ENCODE data around the gene RBM43.
A peak's percentile ranks its signal among the peaks of the same experiment; 100 is the strongest.
"Not testable (repeated sequence)": the region's sequence is repeated elsewhere in the genome, so short reads cannot be mapped to it uniquely, and the experiment has no call there.

The RBM43 gene

DNA sequence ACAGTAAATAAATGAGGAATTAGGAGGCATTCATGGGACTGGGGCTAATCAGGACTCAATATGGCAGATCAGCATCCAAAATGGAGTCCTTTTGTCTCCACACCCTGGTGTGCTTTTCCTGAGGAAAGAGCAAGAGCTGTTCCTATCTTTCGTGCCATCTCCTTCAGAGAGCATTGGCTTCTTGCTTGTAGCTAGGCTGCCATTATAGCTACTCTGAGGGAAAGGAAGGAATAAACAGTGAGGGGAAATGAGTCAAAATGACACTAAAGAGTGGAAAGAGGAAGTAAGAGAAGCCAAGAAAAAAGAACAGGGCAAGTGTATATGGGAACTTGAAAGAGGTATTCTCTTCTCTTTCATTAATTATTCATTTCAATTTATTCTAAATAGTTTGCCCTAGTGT, 36.2 kb upstream of the RBM43 start:
- TF ChIP-seq, protein P1, sequence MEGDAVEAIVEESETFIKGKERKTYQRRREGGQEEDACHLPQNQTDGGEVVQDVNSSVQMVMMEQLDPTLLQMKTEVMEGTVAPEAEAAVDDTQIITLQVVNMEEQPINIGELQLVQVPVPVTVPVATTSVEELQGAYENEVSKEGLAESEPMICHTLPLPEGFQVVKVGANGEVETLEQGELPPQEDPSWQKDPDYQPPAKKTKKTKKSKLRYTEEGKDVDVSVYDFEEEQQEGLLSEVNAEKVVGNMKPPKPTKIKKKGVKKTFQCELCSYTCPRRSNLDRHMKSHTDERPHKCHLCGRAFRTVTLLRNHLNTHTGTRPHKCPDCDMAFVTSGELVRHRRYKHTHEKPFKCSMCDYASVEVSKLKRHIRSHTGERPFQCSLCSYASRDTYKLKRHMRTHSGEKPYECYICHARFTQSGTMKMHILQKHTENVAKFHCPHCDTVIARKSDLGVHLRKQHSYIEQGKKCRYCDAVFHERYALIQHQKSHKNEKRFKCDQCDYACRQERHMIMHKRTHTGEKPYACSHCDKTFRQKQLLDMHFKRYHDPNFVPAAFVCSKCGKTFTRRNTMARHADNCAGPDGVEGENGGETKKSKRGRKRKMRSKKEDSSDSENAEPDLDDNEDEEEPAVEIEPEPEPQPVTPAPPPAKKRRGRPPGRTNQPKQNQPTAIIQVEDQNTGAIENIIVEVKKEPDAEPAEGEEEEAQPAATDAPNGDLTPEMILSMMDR (IDR thresholded peaks at IDR 0.05; ENCODE audit: extremely low read depth, missing control alignments) = no peak
- peak; percentile 72 for DNase-seq (ENCODE audit: low spot score)

DNA sequence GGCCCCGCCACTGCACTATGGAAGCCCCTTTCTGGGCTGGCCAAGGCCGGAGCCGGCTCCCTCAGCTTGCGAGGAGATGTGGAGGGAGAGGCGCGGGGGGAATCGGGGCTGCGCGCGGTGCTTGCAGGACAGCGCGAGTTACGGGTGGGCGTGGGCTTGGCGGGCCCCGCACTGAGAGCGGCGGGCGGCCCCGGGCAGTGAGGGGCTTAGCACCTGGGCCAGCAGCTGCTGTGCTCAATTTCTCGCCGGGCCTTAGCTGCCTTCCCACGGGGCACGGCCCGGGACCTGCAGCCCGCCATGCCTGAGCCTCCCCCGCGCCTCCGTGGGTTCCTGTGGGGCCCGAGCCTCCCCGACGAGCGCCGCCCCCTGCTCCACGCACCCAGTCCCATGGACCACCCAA, 34.3 kb upstream of the RBM43 start:
- DNase-seq (ENCODE audit: low spot score) = not testable (repeated sequence)

DNA sequence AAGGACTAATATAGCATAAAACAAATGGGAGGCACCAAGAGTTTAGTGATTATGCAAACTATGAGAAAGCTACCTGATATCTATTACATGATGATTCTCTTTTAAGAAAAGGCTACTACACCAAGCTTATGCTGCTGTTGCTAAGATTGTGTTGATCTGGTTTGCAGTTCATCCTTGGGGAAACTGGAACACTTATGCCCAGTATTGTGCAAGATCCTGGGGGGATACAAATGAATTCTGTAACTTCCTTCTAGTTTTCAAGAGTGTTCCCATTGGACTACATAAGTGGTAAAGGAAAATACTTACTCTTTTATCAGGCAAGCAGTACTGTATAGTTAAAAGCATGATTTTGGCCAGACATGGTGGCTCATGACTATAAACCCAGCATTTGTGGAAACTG, 30.9 kb upstream of the RBM43 start:
- TF ChIP-seq, protein P1 (IDR thresholded peaks at IDR 0.05; ENCODE audit: extremely low read depth, missing control alignments) = no peak
- no peak for DNase-seq (ENCODE audit: low spot score)

DNA sequence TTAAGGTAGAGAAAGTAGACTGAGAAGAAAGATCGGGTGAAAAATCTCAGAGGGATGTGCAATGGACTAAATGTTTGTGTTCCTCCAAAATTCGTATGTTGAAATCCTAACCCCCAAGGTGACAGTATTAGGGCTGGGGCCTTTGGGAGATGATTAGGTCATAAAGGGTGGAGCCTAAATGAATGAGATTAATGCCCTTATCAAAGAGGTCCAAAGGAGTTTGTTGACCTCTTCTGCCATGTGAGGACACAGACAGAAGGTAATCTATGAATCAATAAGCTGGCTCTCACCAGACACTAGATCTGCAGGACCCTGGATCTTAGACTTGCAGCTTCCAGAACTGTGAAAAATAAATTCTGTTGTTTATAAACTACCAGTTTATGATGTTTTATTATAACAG, 30.5 kb upstream of the RBM43 start:
- no peak for DNase-seq (ENCODE audit: low spot score)
- TF ChIP-seq, protein P1 (IDR thresholded peaks at IDR 0.05; ENCODE audit: extremely low read depth, missing control alignments) = no peak

DNA sequence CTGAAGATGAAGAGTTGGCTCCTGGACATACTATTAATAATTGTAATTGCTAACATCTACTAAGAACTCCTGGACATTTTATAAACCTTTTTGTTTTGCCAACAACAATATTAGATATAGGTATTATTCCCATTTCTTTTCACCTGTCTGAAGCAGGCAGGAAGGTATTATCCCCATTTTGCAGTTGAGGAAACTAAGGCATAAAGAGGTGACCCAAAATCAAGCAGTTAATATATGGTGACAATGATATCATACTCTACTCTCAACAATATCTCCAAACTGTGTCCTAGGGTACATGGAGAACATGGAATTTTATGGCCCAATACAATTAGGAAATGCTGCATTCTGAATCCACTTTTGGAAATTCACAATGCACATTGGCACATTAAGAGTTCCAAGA, 29.6 kb upstream of the RBM43 start:
- TF ChIP-seq, protein P1 (IDR thresholded peaks at IDR 0.05; ENCODE audit: extremely low read depth, missing control alignments) = no peak
- no peak for DNase-seq (ENCODE audit: low spot score)

DNA sequence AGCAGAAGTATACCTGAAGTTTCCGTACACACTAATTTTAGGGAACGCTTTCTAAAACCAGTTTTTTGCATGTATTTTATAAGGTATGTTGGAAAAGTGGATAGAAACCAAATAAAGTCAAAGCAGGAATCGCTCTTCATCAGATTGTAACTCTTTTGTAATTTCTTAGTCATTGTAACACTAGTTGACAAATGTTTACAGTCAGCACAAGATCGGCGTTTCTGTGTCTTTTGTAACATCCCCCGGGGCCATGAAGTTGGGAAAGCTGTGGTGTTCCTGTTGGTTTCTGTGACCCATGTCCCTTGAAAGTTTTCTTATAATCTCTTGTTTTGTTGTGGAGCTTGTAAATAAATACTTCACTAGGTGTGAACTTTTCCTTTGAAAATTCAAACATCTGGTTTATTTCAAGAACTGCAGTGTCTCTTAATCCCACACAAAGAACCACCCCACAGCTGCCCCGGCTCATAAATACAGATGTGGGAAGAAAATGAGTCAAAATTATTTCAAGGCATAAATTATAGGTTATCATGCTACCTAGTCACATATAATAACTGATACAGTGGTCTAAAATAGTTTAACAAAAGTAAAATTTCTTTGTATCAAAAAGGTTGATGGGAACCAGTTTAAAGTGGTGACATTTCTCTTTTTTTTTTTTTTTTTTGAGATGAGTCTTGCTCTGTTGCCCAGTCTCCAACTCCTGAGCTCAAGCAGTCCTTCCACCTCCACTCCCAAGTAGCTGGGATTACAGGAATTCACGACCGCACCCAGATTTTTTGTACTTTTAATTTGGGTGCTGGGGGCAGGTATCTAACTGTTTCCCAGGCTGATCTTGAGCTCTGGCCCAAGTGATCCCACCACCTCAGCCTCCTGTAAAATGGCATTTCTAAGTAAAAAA, 28.6 kb upstream of the RBM43 start:
- DNase-seq (ENCODE audit: low spot score) = peak; percentile 36
- TF ChIP-seq, protein P1 (IDR thresholded peaks at IDR 0.05; ENCODE audit: extremely low read depth, missing control alignments) = no peak

DNA sequence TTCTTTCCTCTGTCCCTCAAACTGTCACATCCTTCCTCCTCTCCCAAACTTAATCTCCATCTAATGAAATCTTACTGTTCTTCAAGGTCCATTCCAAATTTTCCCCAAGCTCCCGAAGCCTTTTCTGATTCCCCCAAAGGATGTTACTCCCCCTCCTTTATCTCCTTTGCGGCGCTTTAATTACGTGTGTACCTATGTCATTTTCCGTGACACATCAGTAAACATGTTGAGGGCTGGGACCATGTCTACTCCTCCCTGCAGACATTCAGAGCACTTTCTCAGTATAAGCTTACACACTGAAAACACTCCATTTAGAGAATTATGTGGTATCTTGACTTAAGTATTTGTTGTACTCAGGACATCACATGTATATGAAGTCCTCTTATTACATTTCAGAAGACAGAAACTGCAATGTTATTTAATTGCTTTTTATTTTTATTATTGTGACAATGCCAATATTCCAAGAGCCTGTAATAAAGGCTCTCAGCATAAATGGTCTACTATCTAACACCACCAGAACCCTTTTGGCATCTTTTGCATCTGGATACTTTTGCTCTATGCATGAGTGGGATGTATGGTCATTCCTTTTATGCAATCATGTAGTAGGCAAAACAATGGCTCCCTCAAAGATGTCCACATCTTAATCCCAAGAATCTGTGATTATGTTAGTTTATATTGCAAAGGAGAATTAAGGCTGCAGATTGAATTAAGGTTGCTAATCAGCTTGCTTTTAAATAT, 26.0 kb upstream of the RBM43 start:
- TF ChIP-seq, protein P1 (IDR thresholded peaks at IDR 0.05; ENCODE audit: extremely low read depth, missing control alignments) = no peak
- DNase-seq (ENCODE audit: low spot score) = no peak

All from GM20000 (cell line).